Fibroblast of lung (primary cell): Measurements from ENCODE around the gene GAS2L2.

ENCODE experiments used
- EZH2 ChIP-seq: IDR thresholded peaks from 2 replicates; pipeline ENCODE4 v1.5.1; 2012; ENCODE audit warnings: low read length, control low read depth, mild to moderate bottlenecking; ENCODE audit errors: missing control alignments
- TF ChIP-seq, protein P1 (sequence below), 2 donors: IDR thresholded peaks in 1 of 2; conservative IDR thresholded peaks in 1 of 2; 1 replicate in 1 of 2; 2 replicates in 1 of 2; pipeline ENCODE4 v1.5.1; 2011 to 2012; ENCODE audit warnings: low read length in 2 of 2, control low read depth in 1 of 2, inconsistent platforms in 1 of 2, low read depth in 1 of 2, mild to moderate bottlenecking in 1 of 2

GRCh38 chr17:35750526-35751395 lies 2.3 kb downstream of the GAS2L2 start:
- TF ChIP-seq EZH2: no peak
- TF ChIP-seq, protein P1, sequence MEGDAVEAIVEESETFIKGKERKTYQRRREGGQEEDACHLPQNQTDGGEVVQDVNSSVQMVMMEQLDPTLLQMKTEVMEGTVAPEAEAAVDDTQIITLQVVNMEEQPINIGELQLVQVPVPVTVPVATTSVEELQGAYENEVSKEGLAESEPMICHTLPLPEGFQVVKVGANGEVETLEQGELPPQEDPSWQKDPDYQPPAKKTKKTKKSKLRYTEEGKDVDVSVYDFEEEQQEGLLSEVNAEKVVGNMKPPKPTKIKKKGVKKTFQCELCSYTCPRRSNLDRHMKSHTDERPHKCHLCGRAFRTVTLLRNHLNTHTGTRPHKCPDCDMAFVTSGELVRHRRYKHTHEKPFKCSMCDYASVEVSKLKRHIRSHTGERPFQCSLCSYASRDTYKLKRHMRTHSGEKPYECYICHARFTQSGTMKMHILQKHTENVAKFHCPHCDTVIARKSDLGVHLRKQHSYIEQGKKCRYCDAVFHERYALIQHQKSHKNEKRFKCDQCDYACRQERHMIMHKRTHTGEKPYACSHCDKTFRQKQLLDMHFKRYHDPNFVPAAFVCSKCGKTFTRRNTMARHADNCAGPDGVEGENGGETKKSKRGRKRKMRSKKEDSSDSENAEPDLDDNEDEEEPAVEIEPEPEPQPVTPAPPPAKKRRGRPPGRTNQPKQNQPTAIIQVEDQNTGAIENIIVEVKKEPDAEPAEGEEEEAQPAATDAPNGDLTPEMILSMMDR (conservative IDR thresholded peaks at IDR 0.05 in 1 of 2, IDR thresholded peaks at IDR 0.05 in 1 of 2; ENCODE audit: low read depth in 1 of 2, low read length in 2 of 2): no peak
